Transverse colon (tissue), 3 donors: ENCODE measurements around the gene ARG2.

Experiments used
- POLR2A ChIP-seq: fragments of 450-650 bp; IDR thresholded peaks from one replicate; pipeline ENCODE4 v1.6.1; 2016; ENCODE audit warnings: antibody characterized with exemption, mild to moderate bottlenecking, moderate library complexity
- TF ChIP-seq, protein P1 (sequence below), 5 experiments: fragments of 200-600 bp in 3 of 5; fragments of 450-650 bp in 2 of 5; sonication (generic) in 3 of 5; IDR thresholded peaks; 1 replicate in 2 of 5; 2 replicates in 3 of 5; pipeline ENCODE4 v1.5.1; 2016 to 2017; ENCODE audit warnings: antibody characterized with exemption in 5 of 5, inconsistent platforms in 3 of 5, mild to moderate bottlenecking in 2 of 5, moderate library complexity in 1 of 5

DNA sequence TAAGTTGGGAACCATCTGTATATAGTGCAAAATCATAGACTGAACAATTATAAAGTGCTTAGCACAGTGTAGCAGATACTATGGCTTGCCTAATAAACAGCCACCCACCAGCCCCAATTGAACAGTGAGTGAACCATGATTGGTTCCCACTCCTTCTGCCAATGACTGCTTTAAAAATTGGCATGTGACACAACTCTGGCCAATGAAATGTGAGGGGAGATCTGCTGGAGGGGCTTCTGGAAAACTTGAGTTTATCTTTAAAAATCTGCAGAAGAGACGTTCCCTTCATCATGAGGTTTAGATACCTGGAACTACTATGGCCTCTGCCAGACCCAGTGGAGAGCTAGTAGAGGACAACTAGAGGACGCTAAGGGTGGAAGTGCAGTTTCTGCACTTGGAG, 24.3 kb upstream of the ARG2 start:
- TF ChIP-seq, protein P1, sequence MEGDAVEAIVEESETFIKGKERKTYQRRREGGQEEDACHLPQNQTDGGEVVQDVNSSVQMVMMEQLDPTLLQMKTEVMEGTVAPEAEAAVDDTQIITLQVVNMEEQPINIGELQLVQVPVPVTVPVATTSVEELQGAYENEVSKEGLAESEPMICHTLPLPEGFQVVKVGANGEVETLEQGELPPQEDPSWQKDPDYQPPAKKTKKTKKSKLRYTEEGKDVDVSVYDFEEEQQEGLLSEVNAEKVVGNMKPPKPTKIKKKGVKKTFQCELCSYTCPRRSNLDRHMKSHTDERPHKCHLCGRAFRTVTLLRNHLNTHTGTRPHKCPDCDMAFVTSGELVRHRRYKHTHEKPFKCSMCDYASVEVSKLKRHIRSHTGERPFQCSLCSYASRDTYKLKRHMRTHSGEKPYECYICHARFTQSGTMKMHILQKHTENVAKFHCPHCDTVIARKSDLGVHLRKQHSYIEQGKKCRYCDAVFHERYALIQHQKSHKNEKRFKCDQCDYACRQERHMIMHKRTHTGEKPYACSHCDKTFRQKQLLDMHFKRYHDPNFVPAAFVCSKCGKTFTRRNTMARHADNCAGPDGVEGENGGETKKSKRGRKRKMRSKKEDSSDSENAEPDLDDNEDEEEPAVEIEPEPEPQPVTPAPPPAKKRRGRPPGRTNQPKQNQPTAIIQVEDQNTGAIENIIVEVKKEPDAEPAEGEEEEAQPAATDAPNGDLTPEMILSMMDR (IDR thresholded peaks at IDR 0.05): no peak
- no peak for TF ChIP-seq POLR2A
